ENCODE data around the gene APOL2. TPM values are rescaled to one million over a fixed set of nuclear protein-coding genes. Genes with fewer than 3 reads are reported as not detected.

The APOL2 gene
- total RNA-seq, 2 experiments from 2014 or later = 11.8 to 12.4 TPM

- DNase-seq (ENCODE audit: low spot score) = no peak
- intact Hi-C loops (cut with micrococcal nuclease; ENCODE audit: unreplicated experiment) = loop anchor here (5.0 kb wide), 1 partner anchor 39 kb away; no protein-coding TSS in a partner anchor
- POLR2A ChIA-PET = no interaction called here
Observed at GRCh38 chr22:36182857-36183256, 56.5 kb downstream of the APOL2 start.

GRCh38 chr22:36182056-36182455, 57.3 kb downstream of the APOL2 start:
- Histone ChIP-seq H2AFZ (ENCODE audit: low read length) (no peak overlapping the region), H3K9me3 (ENCODE audit: low read length) (no peaks in the 10 kb centered on the region), H3K9me2 (ENCODE audit: insufficient read depth, low read length) (no peaks in the 10 kb centered on the region), H3K4me1 (ENCODE audit: insufficient read depth, low read length, poor library complexity, severe bottlenecking) (no peaks in the 10 kb centered on the region), H3K27ac (ENCODE audit: low read depth, low read length, poor library complexity, severe bottlenecking) (no peak overlapping the region), H4K20me1 (ENCODE audit: insufficient read depth, low read length) (no peaks in the 10 kb centered on the region), H3K4me2 (ENCODE audit: low read length) (no peak overlapping the region), H3K79me2 (ENCODE audit: insufficient read depth, low read depth, low read length) (no peaks in the 10 kb centered on the region), H3K4me3 (ENCODE audit: low read depth, low read length, poor library complexity, severe bottlenecking) (no peak overlapping the region), H3K36me3 (ENCODE audit: insufficient read depth, low read length) (no peaks in the 10 kb centered on the region)
- DNase-seq (ENCODE audit: low spot score) = no peak
- BruUV-seq (replicated peaks) = no TSS peak
- intact Hi-C loops (cut with micrococcal nuclease; ENCODE audit: unreplicated experiment) = loop anchor here (5.0 kb wide), 1 partner anchor 40 kb away; no protein-coding TSS in a partner anchor
- ChIA-PET POLR2A (no interaction called here), CTCF (ENCODE audit: unreplicated experiment) (interaction anchor here (0.6 to 0.8 kb wide), 2 partner anchors 119 to 887 kb away, joined by 4 to 5 read pairs; no protein-coding TSS in a partner anchor)
- TF ChIP-seq EZH2phosphoT487 (IDR thresholded peaks at IDR 0.05; ENCODE audit: borderline replicate concordance, low read depth, low read length) (no peak), CTCF (conservative IDR thresholded peaks at IDR 0.05; ENCODE audit: low read length) (no peak)

More at GRCh38 chr22:36182857-36183256, 56.5 kb downstream of the APOL2 start:
- Histone ChIP-seq H3K4me3 (ENCODE audit: low read depth, low read length, poor library complexity, severe bottlenecking) (no peak overlapping the region), H3K9me2 (ENCODE audit: insufficient read depth, low read length) (no peaks in the 10 kb centered on the region), H3K9me3 (ENCODE audit: low read length) (no peaks in the 10 kb centered on the region), H3K4me1 (ENCODE audit: insufficient read depth, low read length, poor library complexity, severe bottlenecking) (no peaks in the 10 kb centered on the region), H3K79me2 (ENCODE audit: insufficient read depth, low read depth, low read length) (no peaks in the 10 kb centered on the region), H3K4me2 (ENCODE audit: low read length) (no peak overlapping the region), H3K27ac (ENCODE audit: low read depth, low read length, poor library complexity, severe bottlenecking) (no peak overlapping the region), H3K36me3 (ENCODE audit: insufficient read depth, low read length) (no peaks in the 10 kb centered on the region), H2AFZ (ENCODE audit: low read length) (no peak overlapping the region), H4K20me1 (ENCODE audit: insufficient read depth, low read length) (no peaks in the 10 kb centered on the region)
- CTCF ChIA-PET (ENCODE audit: unreplicated experiment) = no interaction called here
- TF ChIP-seq EZH2phosphoT487 (IDR thresholded peaks at IDR 0.05; ENCODE audit: borderline replicate concordance, low read depth, low read length) (no peak), CTCF (conservative IDR thresholded peaks at IDR 0.05; ENCODE audit: low read length) (no peak)
- no TSS peak for BruUV-seq (replicated peaks)

- no peaks in the 10 kb centered on the region for H3K9me3 ChIP-seq (ENCODE audit: low read length)
- H3K4me2 ChIP-seq (ENCODE audit: low read length) = no peak overlapping the region
- no peak overlapping the region for H2AFZ ChIP-seq (ENCODE audit: low read length)
- H3K9me2 ChIP-seq (ENCODE audit: insufficient read depth, low read length) = no peaks in the 10 kb centered on the region
- BruUV-seq (replicated peaks) = no TSS peak
- H3K27ac ChIP-seq (ENCODE audit: low read depth, low read length, poor library complexity, severe bottlenecking) = no peak overlapping the region
- CTCF ChIA-PET (ENCODE audit: unreplicated experiment) = no interaction called here
- no peak for TF ChIP-seq EZH2phosphoT487 (IDR thresholded peaks at IDR 0.05; ENCODE audit: borderline replicate concordance, low read depth, low read length)
- TF ChIP-seq CTCF (conservative IDR thresholded peaks at IDR 0.05; ENCODE audit: low read length) = no peak
- H3K79me2 ChIP-seq (ENCODE audit: insufficient read depth, low read depth, low read length) = no peaks in the 10 kb centered on the region
- intact Hi-C loops (cut with micrococcal nuclease; ENCODE audit: unreplicated experiment) = loop anchor here (1.0 to 5.0 kb wide), 3 partner anchors 36 to 251 kb away; no protein-coding TSS in a partner anchor
- H3K4me1 ChIP-seq (ENCODE audit: insufficient read depth, low read length, poor library complexity, severe bottlenecking) = no peaks in the 10 kb centered on the region
- POLR2A ChIA-PET = no interaction called here
- no peak for DNase-seq (ENCODE audit: low spot score)
- H4K20me1 ChIP-seq (ENCODE audit: insufficient read depth, low read length) = no peaks in the 10 kb centered on the region
- no peaks in the 10 kb centered on the region for H3K36me3 ChIP-seq (ENCODE audit: insufficient read depth, low read length)
- no peak overlapping the region for H3K4me3 ChIP-seq (ENCODE audit: low read depth, low read length, poor library complexity, severe bottlenecking)
Observed at GRCh38 chr22:36180928-36181327, 58.4 kb downstream of the APOL2 start.
